ENCODE results near the gene SLC10A7. TPM values are rescaled to one million over a fixed set of nuclear protein-coding genes. Genes with fewer than 3 reads are reported as not detected.

Gene SLC10A7
- total RNA-seq, 2 experiments from 2014 or later = 15.1 to 16.3 TPM

DNA sequence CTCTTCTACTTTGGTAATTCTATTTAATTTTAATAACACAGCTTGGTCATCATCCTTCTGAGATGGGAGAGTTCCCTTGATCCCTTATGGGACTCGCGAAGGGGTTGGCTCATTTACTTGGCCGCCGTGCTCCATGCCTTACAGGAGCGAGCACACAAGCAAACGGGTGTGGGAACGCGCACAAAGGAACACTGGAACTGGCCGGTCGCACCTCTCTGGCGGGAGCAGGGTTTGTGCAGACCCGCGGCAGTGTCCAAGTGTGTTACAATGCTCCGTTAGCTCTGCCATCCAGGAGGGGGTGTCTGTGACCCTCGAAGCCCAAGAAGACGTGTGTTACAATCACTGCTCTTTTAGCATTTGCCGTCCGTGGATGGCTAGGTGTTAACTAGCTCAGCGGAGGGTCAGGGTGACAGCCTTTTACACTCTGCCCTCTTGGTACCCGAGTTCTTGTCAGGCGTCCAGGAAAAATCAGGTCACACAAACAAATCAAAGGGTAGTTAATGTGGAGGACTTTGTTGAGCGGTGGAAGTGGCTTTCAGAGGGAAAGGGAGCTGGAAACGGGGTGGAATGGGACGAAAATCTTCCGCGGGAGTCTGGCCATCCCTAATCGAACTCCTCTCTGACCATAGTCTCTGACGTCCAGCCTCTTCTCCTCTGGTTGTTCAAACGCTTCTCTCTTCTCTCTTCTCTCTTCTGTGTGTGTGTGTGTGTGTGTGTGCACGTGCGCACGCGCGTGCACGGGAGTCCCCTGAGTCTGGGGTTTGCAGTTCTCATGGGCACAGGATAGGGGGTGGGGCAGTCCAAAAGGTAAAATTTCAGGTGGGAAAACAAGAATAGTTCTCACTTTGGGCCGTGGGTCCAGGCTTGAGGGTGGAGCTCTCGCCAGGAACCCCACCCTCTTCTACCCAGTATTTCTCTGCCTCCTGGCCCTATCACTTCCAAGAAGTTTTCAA lies 76.3 kb downstream of the SLC10A7 start:
- ChIA-PET POLR2A (no interaction called here), CTCF (no interaction called here)

DNA sequence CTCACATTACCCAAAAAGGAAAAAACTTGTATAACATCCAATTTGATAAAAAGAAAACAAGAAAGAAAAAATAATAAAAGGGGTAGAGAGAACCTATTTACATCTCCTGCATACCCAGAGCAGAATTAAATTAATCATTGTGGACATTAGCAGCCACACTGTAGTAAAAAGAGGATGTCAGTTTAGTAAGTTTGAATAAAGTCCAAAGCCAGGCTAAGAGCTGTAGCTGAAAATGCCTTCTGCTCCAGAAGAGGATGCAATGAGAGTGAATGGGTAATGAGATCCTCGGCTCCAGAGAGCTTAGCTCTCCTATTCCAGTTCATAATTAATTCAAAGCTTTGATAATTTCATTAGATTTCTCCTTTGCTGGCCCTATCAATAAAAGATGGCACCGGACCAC lies 78.2 kb downstream of the SLC10A7 start:
- ChIA-PET CTCF (no interaction called here), POLR2A (no interaction called here)

DNA sequence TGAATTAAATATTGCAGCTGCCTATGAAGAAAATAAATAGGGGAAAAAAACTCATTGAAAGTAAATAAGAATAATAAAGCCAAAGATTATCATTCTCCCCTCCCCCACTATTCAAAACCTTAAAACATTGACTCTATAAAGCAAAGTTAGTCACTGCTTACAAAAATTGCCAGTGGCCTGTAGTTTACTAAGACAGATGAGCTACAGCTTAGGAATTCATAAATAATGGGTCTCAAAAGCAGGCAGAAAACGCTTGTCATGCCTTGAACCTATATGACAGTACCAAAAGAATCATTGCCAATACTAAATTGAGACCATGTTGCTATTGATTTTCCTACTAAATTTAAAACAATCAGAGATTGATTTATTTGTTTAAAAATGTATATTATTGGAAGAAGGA lies 78.9 kb downstream of the SLC10A7 start:
- ChIA-PET POLR2A (no interaction called here), CTCF (no interaction called here)

DNA sequence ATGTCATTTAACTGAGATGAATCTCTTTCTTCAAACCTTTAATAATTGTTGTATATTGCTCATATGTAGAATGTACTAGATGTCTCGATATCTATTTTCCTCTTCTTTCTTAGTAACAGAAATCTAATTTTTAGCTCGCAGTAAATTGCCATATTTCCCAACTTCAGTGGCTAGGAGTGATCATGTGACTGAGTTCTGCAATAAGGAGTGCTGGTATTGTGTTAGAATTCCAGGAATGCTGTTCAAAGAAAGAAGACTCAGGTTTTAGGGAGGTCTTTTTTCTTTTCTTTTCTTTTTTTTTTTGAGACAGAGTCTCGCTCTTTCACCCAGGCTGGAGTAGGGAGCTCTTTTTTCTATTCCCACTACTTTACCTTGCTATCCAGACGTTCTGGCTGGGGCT lies 81.7 kb downstream of the SLC10A7 start:
- ChIA-PET POLR2A (no interaction called here), CTCF (no interaction called here)

DNA sequence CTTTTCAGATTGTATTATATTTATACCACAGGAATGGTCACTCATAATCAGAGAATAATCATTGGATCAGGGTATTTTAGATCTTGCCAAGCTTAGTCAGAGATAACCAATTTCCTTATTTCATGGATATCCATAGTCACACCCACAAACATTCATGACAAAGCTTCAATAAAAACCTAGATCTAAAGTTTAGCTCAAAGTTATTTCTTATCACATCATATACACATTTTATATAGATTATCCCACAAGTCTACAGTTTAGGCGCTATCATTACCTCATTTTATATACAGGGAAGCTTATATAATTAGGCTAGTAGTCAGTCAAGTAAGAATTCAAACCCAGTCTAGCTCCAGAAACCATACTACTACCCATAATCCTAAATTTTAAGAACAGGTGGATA lies 82.3 kb downstream of the SLC10A7 start:
- POLR2A ChIA-PET = no interaction called here
- CTCF ChIA-PET = no interaction called here

DNA sequence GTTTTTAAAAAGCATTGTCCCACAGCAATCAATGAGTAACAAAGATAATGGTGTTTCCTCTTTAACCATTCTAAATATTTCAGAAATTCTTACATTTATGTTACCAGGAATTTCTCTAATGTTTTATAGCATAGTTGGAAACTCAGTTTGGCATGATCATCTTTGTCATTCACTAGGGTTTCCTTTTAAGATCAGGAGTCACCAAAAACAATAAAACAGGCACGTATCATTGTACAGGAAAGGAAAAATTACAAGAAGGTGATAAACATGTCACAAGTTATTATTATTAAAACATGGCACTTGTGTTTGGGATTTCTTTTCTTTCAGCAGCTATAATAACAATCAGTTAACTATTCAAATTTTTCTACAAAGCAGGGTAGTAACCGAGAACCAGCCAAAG lies 84.0 kb downstream of the SLC10A7 start:
- CTCF ChIA-PET = no interaction called here
- POLR2A ChIA-PET = no interaction called here

DNA sequence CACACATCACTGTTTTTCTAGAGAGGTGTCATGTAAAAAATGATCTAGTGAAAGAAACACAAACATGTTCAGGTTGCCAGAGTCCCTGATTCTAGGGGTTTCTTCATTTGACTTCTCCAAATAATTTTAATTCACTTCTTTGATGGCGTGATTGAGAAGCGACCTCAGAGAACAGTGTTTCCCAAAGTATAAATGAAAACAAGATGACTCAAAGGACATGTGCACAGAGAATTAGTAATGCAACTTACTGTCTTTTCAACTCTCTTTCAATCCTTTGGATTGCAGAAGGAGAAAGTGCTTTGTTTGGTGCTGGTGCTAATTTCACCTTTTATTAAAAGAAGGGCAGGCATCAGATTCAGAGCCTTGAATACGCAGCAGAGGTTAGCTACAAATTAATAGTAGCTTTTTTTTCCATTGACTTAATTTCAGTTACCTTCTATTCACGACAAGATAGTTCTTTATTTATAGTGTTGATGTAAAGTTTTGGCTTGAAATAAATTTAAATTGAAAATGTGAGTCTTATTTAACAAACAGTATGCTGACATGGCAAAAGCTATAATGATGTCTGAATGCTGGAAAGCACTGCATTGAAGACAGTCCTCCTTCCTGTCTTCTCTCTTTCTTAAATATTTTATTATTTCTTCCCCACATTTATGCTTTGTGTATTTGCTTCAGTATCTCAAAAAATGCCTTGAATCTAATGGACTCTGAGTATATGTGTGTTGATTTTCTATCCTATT lies 85.1 kb downstream of the SLC10A7 start:
- CTCF ChIA-PET = no interaction called here
- POLR2A ChIA-PET = no interaction called here

DNA sequence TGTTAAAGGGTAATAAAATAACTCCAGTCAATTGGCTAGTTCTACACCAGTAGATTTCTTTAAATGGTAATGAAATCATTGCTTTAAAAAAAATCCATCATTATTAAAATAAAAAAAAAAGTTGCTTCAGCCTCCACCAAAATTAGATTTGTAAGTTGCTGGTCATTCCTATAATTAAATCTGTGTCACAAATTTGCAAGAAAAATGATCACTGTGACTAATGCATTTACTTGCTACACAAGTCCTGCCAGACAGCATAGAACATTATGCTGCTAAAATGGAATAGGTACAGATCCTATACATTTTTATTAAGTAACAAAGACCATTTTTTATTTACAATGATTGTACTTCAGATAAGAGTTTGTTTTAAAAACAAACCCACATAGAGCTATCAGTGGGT lies 85.8 kb downstream of the SLC10A7 start:
- CTCF ChIA-PET = no interaction called here
- POLR2A ChIA-PET = no interaction called here

DNA sequence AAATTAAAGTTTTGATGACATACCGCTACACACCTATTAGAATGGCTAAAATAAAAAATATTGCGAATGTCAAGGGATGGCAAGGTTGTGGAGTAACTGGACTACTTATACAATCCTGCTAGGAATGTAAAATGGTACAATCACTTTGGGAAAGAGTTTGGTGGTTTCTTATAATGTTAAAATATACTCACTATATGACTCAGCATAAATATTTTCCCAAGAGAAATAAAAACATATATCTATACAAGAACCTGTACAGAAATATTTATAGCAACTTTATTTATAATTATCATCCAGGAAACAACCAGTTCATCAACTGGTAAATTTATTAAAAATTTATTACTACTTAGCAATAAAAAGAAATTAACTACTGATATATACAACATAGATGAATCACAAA lies 89.7 kb downstream of the SLC10A7 start:
- CTCF ChIA-PET = no interaction called here
- POLR2A ChIA-PET = no interaction called here

DNA sequence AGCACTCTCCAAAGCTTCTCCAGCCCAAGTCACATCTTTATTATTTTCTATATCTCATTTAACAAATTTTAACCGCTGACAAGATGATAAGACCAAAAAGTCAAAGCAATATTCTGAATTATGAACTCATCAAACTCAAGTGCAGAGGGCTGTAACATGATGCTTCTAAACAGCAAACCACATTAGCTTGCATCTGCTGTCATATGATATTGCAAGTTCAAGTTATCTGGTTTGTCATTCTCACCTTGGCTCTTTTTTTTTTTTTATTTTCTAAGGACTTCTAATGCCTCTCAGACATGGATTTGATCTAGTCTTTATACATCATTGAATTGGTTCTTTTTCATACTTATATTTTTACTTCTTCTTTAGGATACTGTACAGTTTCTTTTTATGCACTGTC lies 93.4 kb downstream of the SLC10A7 start:
- ChIA-PET POLR2A (no interaction called here), CTCF (no interaction called here)

DNA sequence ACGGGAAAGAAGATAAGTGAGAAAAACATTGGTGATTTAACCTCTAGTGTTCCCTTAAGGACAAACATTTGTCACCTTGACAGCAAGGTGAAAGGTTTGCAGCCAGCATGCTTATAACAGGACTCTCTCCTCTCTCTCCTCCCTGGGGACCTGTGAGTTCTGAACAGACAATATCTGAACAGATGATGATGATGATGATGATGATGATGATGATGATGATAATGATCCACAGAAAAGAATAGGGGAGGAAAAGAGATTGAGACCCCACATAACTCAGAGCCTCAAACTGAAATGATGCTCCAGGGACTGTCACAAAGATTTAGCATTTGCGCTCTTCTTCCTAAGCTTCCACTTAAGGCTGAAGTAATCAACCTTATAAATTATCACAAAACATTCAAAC lies 103.9 kb downstream of the SLC10A7 start:
- ChIA-PET POLR2A (no interaction called here), CTCF (no interaction called here)

DNA sequence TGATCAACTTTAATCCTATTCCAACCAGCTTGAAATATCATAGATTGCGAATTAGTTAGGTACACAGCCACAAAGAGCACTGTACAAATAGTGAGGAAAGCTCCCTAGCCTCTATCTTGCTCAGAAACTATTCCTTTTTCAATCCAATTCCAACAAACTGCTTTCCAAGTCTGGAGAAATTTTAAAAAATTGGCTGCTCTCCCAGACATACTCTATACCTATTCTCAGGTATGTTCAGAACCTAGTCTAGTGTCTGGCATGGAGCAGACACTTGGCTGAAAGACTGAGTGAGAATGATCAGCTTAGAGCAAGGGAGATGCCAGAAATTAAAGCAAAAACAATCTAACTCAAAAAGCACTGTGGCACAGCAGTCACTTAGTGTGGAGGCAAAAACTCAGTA lies 105.9 kb downstream of the SLC10A7 start:
- ChIA-PET POLR2A (no interaction called here), CTCF (no interaction called here)

DNA sequence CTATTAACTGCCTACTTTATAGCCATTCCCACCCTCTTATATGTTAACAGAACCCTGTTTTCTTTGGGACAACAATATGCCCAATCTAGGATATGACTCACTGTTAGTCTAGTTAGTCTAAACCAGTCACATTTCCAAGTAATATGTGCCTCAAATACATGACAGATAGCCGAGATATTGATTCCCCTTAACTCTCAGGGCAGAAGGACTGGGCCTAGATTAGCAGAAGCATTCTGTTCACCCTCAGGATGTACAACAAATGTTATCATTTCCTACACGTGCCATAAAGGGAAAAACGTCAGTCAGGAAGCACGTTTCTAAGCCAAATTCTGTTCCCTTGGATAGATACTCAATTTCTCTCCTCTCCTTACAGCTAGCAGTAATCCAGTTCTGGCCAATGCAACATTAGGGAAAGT lies 114.1 kb downstream of the SLC10A7 start:
- CTCF ChIA-PET = no interaction called here

DNA sequence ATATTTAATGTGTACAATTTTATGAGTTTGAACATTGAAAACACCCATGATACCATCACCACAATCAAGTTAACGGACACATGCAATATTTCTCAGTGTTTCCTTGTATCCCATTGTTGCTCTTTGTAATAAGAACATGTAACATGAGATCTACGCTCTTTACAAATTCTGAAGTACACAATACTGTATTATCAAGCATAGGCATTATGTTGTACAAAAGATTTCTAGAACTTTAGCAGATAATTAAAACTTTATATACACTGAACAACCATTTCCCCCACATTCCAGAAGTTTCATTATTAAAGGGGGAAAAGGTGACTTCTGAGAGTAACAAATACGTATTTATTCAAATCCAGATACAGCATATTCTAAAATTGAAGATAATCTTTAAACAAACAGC lies 114.5 kb downstream of the SLC10A7 start:
- ChIA-PET POLR2A (no interaction called here), CTCF (no interaction called here)

More for the DNA sequence above, 114.1 kb downstream of the SLC10A7 start:
- POLR2A ChIA-PET = no interaction called here

DNA sequence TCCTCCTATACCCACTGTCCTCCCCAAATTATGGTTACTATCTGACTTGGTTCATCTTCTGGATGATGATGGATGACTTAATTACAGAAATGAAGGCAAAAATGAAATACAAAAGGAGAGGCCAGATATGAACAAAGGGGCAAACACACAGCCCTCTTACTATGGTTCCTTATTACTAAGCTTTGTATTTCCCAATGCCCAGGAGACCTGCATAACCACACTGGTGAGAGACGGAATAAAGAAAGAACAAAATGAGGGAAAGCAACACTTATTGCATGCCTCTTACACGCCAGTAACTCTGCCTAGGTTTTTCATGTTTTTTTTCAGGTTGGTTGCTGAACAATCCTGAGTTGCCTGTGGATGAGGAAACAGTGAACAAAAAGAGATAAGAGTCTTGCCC lies 120.5 kb downstream of the SLC10A7 start:
- ChIA-PET POLR2A (no interaction called here), CTCF (no interaction called here)

DNA sequence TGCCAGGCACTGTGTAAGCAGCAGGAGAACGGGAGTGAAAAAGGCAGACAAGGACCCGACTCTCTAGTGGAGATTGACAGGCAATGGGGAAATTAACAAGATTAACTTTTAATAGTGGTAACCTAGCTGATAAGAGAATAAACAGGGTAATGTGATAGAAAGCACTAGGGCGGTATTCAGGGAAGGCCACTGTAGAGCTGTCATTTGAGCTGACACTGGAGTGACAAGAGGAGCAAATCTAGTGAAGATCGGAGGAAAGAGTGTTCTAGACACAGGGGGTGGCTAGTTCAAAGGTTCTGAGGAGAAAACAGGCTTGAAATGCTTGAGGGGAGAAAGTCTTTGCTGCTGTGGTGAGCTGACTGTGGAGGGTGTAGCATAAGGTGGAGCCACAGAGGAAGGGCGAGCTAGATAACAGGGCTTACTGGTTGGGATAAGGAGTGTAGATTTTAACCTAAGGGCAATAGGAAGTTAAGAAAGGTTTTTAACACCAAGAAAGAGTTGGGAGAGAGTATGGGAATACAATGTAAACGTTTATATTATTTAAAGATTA lies 122.8 kb downstream of the SLC10A7 start:
- ChIA-PET CTCF (no interaction called here), POLR2A (no interaction called here)

DNA sequence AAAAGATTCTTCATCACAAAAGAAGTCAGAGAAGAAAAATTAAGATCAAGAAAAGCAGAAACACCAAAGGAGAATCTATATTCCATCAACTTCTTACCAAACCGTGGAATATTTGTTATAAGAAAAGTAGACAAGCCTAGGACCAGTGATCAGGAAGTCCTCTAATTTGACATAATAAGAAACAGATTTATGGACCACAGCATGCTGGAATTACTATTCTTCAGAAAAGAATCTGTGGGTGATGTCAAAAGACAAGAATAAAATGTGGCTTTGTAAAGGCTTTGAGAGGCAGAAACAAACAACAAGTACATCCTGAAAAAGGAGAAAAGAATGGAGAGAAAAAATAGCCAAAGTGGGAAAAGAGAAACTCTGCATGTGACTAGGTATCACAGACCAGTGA lies 123.3 kb downstream of the SLC10A7 start:
- ChIA-PET POLR2A (no interaction called here), CTCF (no interaction called here)

DNA sequence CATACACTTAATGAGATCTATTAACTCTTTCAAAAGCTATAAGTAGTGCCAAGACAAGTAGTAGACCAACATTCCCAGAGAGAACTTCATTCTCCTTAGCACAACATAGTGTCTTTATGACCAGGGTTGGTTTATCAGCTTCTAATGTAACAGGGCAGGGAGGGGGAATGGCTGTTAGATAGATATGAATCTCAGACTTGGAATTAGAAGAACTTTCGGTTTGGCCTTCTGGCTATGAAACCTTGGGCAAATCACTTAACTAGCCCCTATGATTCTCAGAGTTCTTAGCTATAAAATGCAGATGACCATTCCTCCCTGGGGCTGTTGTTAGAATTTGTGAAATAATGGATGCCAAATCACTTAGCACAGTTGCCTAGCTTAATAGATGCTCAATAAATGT lies 132.2 kb downstream of the SLC10A7 start:
- CTCF ChIA-PET = no interaction called here
- POLR2A ChIA-PET = no interaction called here

DNA sequence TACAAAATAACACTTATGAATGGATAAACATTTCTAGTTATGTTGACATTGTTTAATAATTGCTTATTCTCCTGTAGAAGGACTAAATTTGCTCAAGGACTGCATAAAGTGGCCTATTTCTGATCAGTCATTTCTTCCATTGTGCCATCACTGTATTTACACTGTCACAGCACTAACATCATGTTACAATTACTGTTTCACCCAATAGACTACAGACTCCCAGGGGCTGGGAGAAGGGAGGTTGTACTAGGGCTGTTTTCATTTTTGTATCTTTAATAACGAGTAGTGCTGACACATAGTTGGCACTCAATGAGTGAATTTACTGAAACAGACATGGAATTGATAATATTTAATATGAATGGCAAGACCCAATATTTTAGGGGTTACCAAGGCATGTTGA lies 139.5 kb downstream of the SLC10A7 start:
- CTCF ChIA-PET = no interaction called here

DNA sequence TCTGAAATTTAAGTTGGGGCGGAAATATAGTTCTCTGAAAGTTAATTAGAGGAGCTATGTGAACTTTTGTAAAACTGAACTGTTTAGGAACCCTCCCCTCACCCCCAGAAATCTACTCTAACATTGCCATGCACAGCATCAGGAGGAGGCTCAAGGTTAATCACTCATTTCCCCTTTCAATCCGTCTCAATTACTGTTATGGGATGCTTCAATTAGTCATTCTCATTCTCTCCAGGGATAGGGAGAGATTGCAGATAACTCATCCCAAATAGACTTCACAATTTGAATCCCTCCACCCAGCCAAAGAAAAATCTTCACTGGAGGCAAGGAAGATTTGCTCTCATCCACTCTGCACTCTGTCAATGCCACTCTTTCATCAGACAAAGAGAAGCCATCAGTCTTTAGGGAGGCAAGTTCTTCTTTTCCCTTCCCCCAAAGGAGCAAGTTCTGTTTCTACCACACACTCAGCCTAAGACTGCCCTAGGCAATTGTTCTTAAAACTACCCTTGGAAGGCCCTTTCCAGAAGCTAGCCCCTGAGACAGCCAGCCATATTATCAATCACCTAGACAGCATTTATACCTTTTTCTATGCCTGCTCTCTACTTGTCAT lies 140.4 kb downstream of the SLC10A7 start:
- CTCF ChIA-PET = no interaction called here
- POLR2A ChIA-PET = no interaction called here

More for the DNA sequence above, 139.5 kb downstream of the SLC10A7 start:
- POLR2A ChIA-PET = no interaction called here

DNA sequence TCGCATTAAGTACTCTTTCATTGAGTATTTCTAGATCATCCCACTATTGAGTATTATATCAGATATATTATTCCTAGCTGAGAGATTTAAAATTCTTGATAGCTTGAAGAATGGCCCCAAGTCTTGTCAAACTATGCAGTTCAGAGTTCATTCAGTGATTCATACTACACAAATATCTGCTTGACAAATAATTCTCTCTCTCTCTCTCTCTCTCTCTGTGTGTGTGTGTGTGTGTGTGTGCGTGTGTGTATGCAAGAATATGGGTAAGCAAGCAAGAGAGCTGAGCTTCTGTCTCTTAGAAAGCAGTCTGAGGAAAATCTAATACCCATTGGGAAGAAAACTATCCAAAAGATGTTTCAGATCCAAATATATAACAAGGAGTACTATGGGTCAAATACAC lies 142.0 kb downstream of the SLC10A7 start:
- POLR2A ChIA-PET = no interaction called here
- CTCF ChIA-PET = no interaction called here
